ENCODE results near the gene CBR1. TPM values are rescaled to one million over a fixed set of nuclear protein-coding genes. Genes with fewer than 3 reads are reported as not detected.
A peak's percentile ranks its signal among the peaks of the same experiment; 100 is the strongest.

CBR1 gene
- total and polyA plus RNA-seq, 3 experiments from 2014 or later, result 37.6 to 39.3 (median 39.2) TPM

DNA sequence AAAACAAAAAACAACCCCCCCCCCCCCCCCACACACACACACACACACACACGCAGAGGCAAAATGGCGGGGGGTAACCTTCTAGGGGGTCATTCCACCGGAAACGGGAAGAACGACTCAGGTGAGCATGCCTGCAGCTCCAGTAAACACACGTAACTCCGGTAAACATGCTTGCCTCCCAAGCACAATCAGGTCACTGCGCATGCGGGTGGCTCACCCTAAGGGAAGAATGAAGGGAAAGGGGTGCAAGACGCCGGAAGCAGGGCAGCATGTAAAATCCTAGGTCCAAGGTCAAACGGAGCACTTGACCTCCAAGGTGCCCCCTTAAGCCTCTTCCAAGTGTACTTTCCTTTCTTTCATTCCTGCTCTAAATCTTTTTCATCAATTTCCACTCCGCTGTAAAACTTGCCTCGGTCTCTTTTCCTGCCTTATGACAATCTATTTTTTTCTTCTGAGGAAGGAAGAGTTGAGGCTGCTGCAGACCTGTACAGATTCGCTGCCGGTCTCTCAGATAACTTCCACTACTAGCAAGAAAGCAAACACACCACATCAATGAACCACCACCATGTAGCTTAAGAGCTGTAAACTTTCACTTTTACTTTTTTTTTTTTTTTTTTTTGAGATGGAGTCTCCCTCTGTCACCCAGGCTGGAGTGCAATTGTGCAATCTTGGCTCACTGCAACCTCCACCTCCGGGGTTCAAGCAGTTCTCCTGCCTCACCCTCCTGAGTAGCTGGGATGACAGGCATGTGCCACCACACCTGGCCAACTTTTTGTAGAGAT lies 44.0 kb downstream of the CBR1 start:
- peak in 4 of 5 donors; percentile 15 to 85 (median 61) for DNase-seq

DNA sequence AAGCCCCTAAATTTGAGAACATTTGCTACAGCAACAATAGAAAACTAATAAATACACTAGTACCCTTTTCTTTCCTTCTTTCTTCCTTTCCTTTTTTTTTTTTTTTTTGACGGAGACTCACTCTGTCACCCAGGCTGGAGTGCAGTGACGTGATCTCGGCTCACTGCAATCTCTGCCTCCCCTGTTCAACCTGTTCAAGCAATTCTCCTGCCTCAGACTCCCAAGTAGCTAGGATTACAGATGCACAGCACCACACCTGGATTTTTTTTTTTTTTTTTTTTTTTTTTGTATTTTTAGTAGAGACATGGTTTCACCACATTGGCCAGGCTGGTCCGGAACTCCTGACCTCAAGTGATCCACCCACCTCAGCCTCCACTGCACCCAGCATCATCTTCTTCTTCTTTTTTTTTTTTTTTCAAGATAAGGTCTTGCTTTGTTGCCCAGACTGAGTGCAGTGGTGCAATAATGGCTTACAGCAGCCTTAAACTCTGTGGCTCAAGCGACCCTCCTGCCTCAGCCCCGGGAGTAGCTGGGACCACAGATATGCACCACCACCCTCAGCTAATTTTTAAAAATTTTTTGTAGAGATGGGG lies 45.4 kb downstream of the CBR1 start:
- Histone ChIP-seq H3K4me1 (ENCODE audit: insufficient read depth, low read length) (peaks cover 26% of the 10 kb centered on the region), H3K27ac (ENCODE audit: low read depth, low read length) (no peak overlapping the region), H3K36me3 (ENCODE audit: insufficient read depth, low read length) (no peaks in the 10 kb centered on the region), H3K27me3 (ENCODE audit: insufficient read depth, low read length, poor library complexity, severe bottlenecking) (no peaks in the 10 kb centered on the region), H3K9me3 (ENCODE audit: low read length) (no peaks in the 10 kb centered on the region), H3K4me3 (ENCODE audit: low read length) (no peak overlapping the region)
- Mint-ChIP-seq H3K4me3 (peak overlapping the region in 4 of 7 donors; percentile 36 to 97 (median 68)), H3K36me3 (no peaks in the 10 kb centered on the region), H3K4me1 (peaks cover 8 to 32% (median 18%) of the 10 kb centered on the region in 3 donors), H3K9me3 (no peaks in the 10 kb centered on the region), H3K27ac (peak overlapping the region in 3 of 8 donors; percentile 68 to 91 (median 80)), H3K27me3 (peaks cover 6 to 16% of the 10 kb centered on the region in 2 donors)
- peak in 1 of 5 donors; percentile 8 for DNase-seq
- ChIA-PET POLR2A (no interaction called here), CTCF (no interaction called here)

More for the DNA sequence above, 44.0 kb downstream of the CBR1 start:
- CTCF ChIA-PET, result interaction anchor here (0.8 to 3.1 kb wide), 13 partner anchors 9 to 86 kb away, joined by 3 to 13 read pairs (median 3); partner anchors contain the start of gene SETD4
- Mint-ChIP-seq H3K4me3 (peak overlapping the region; percentile 42 to 97 (median 89)), H3K27ac (peak overlapping the region; percentile 4 to 94 (median 80)), H3K27me3 (peaks cover 11 to 28% of the 10 kb centered on the region in 2 donors), H3K9me3 (no peaks in the 10 kb centered on the region), H3K36me3 (no peaks in the 10 kb centered on the region), H3K4me1 (peaks cover 8 to 32% (median 18%) of the 10 kb centered on the region in 3 donors)
- POLR2A ChIA-PET, result interaction anchor here (0.6 kb wide), 1 partner anchor 54 kb away, joined by 3 read pairs; the partner anchor contains the start of gene SETD4
- H3K36me3 ChIP-seq (ENCODE audit: insufficient read depth, low read length), result no peaks in the 10 kb centered on the region
- H3K27ac ChIP-seq (ENCODE audit: low read depth, low read length), result no peak overlapping the region
- no peaks in the 10 kb centered on the region for H3K27me3 ChIP-seq (ENCODE audit: insufficient read depth, low read length, poor library complexity, severe bottlenecking)
- no peaks in the 10 kb centered on the region for H3K9me3 ChIP-seq (ENCODE audit: low read length)
- H3K4me1 ChIP-seq (ENCODE audit: insufficient read depth, low read length), result peaks cover 26% of the 10 kb centered on the region
- H3K4me3 ChIP-seq (ENCODE audit: low read length), result peak overlapping the region; percentile 65

DNA sequence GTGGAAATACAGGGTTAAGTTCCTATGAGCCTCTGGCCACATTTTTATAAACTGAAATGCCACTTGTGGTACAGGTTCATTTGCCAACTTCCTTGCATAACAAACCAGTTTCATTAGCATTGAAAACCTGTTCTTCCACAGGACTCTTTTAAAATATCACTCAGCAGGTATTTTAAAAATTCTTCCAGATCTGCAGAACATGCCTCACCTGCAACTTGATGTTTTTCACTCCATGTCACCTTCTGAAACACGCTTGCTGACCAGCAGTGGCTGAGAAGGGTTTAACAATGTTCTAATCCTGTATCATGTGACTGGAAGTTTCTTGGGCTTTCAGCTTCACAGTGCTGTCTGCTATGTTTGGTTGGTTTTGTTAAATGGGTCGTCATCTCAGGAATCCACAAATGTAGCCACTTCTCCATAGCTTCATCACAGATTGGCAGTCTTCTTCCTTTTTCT lies 47.5 kb downstream of the CBR1 start:
- CTCF ChIA-PET, result interaction anchor here (1.3 kb wide), 1 partner anchor 8 kb away, joined by 3 read pairs; no protein-coding TSS in a partner anchor
- Mint-ChIP-seq H3K36me3 (no peaks in the 10 kb centered on the region), H3K9me3 (no peaks in the 10 kb centered on the region), H3K4me3 (peak overlapping the region in 1 of 7 donors; percentile 20), H3K27ac (peak overlapping the region in 1 of 8 donors; percentile 35), H3K27me3 (peaks cover 1 to 8% of the 10 kb centered on the region in 2 donors), H3K4me1 (peaks cover 7 to 31% (median 18%) of the 10 kb centered on the region in 3 donors)
- no peak for DNase-seq
- Histone ChIP-seq H3K9me3 (ENCODE audit: low read length) (no peaks in the 10 kb centered on the region), H3K36me3 (ENCODE audit: insufficient read depth, low read length) (no peaks in the 10 kb centered on the region), H3K27me3 (ENCODE audit: insufficient read depth, low read length, poor library complexity, severe bottlenecking) (no peaks in the 10 kb centered on the region), H3K4me1 (ENCODE audit: insufficient read depth, low read length) (peaks cover 25% of the 10 kb centered on the region), H3K4me3 (ENCODE audit: low read length) (no peak overlapping the region), H3K27ac (ENCODE audit: low read depth, low read length) (no peak overlapping the region)
- POLR2A ChIA-PET, result no interaction called here

DNA sequence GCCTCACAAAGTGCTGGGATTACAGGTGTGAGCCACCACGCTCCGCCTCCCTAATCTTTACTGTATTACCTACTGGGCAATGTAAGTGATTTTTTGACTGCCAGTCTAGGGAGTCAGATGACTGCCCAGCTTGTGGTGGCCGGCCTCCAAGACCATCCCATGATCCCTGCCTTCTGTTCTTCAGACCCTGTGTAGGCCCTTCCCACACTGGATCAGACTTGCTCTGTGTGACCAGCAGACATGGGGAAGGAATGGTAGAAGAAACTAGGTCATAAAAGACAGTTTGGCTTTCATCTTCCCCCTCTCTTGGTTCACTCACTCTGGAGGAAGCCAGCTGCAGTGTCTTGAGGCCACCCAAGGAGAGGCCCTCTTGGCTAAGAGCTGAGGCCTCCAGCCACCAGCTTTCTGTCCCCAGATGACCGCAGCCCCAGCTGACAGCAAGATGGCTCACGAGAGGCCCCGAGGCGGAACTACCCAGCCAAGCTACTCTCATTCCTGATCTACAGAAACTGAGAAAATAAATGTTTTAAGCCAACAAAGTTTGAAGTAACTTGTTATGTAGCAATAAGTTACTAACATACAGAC lies 50.6 kb downstream of the CBR1 start:
- H3K4me3 ChIP-seq (ENCODE audit: low read length), result no peak overlapping the region
- DNase-seq, result no peak
- H3K27me3 Mint-ChIP-seq, result peaks cover 3% of the 10 kb centered on the region in 2 donors
- no peaks in the 10 kb centered on the region for H3K27me3 ChIP-seq (ENCODE audit: insufficient read depth, low read length, poor library complexity, severe bottlenecking)
- peak overlapping the region in 1 of 8 donors; percentile 69 for H3K27ac Mint-ChIP-seq
- no peak overlapping the region for H3K4me3 Mint-ChIP-seq
- CTCF ChIA-PET, result no interaction called here
- H3K9me3 Mint-ChIP-seq, result no peaks in the 10 kb centered on the region
- no peaks in the 10 kb centered on the region for H3K36me3 Mint-ChIP-seq
- no peak overlapping the region for H3K27ac ChIP-seq (ENCODE audit: low read depth, low read length)
- no peaks in the 10 kb centered on the region for H3K9me3 ChIP-seq (ENCODE audit: low read length)
- peaks cover under 1 to 6% (median 2%) of the 10 kb centered on the region in 3 donors for H3K4me1 Mint-ChIP-seq
- POLR2A ChIA-PET, result no interaction called here
- H3K4me1 ChIP-seq (ENCODE audit: insufficient read depth, low read length), result peaks cover 3% of the 10 kb centered on the region
- H3K36me3 ChIP-seq (ENCODE audit: insufficient read depth, low read length), result no peaks in the 10 kb centered on the region

Other genes starting within 250 kb of the CBR1 start
- 10 to 100 TPM; 20.2 to 20.5 TPM for gene SETD4, start 9.5 kb upstream of the CBR1 start, total RNA-seq
- 8.0 TPM for gene SETD4, start 9.5 kb upstream of the CBR1 start, polyA plus RNA-seq
- 1 to 10 TPM; 7.6 to 7.9 TPM for gene CBR3, start 65.1 kb downstream of the CBR1 start, total RNA-seq
- 2.3 TPM for gene CBR3, start 65.1 kb downstream of the CBR1 start, polyA plus RNA-seq
- gene DOP1B, start 86.8 kb downstream of the CBR1 start, total RNA-seq, result 10 to 100 TPM; 12.1 to 15.2 TPM
- 12.0 TPM for gene DOP1B, start 86.8 kb downstream of the CBR1 start, polyA plus RNA-seq

Measured in CD8-positive, alpha-beta memory T cell (primary cell).